IMR-90 (cell line): ENCODE data around the gene PPP1R13B. TPM values are rescaled to one million over a fixed set of nuclear protein-coding genes. Genes with fewer than 3 reads are reported as not detected.

Experiments
- ATAC-seq: fragments of 200-7000 bp; cut with Tn5 transposase; 2 replicates; pipeline ENCODE4 v1.9.1; 2020; ENCODE audit warnings: low read depth, mild to moderate bottlenecking, moderate library complexity
- BruUV-seq: library from RNA; stranded (reverse); fragments of 400-500 nt; replicated peaks from 2 replicates; lab custom pipeline; 2021; lab: Mats Ljungman, UMichigan
- CTCF ChIA-PET: fragments of 300-600 bp; formaldehyde crosslinking; extraction: SDS; loops from one replicate; lab custom pipeline; 2021; ENCODE audit warnings: antibody characterized with exemption; lab: Yijun Ruan, JAX
- POLR2A ChIA-PET: fragments of 300-600 bp; sonication (Branson Sonifier 250); formaldehyde crosslinking; loops from one replicate; lab custom pipeline; 2022; ENCODE audit warnings: antibody characterized with exemption; ENCODE audit not compliant: unreplicated experiment; lab: Charles Lee
- DNase-seq: peaks from one replicate; pipeline ENCODE4 v3.0.0; 2013
- H2AFZ ChIP-seq: replicated peaks from 2 replicates; pipeline ENCODE3; 2013; ENCODE audit warnings: low read length, mild to moderate bottlenecking; ENCODE audit not compliant: poor library complexity
- H2AK5ac ChIP-seq: 2 replicates; pipeline ENCODE4 v1.6.1; 2013; ENCODE audit warnings: low read depth, low read length, inconsistent platforms
- H2AK9ac ChIP-seq: replicated peaks from 2 replicates; pipeline ENCODE3; 2013; ENCODE audit warnings: mild to moderate bottlenecking, low read depth, low read length, moderate library complexity; ENCODE audit not compliant: poor library complexity
- H2BK120ac ChIP-seq: 2 replicates; pipeline ENCODE4 v1.6.1; 2013; ENCODE audit warnings: low read depth, low read length, inconsistent platforms
- H2BK15ac ChIP-seq: 3 replicates; pipeline ENCODE4 v1.6.1; 2013; ENCODE audit warnings: low read depth, low read length, inconsistent platforms
- H2BK20ac ChIP-seq: 2 replicates; pipeline ENCODE4 v1.6.1; 2013; ENCODE audit warnings: low read depth, mild to moderate bottlenecking, inconsistent platforms, low read length, moderate library complexity
- H2BK5ac ChIP-seq: 2 replicates; pipeline ENCODE4 v1.6.1; 2013; ENCODE audit warnings: mild to moderate bottlenecking, low read depth, low read length, inconsistent platforms; ENCODE audit not compliant: poor library complexity, severe bottlenecking
- H3K14ac ChIP-seq: replicated peaks from 2 replicates; pipeline ENCODE4 v1.6.1; 2013; ENCODE audit warnings: low read depth, low read length, inconsistent platforms
- H3K18ac ChIP-seq: 2 replicates; pipeline ENCODE4 v1.6.1; 2013; ENCODE audit warnings: low read depth, low read length, control low read depth
- H3K23ac ChIP-seq: 2 replicates; pipeline ENCODE4 v1.6.1; 2013; ENCODE audit warnings: low read depth, low read length, inconsistent platforms
- H3K27ac ChIP-seq: 2 replicates; pipeline ENCODE4 v1.5.1; 2013; ENCODE audit warnings: mild to moderate bottlenecking, control low read depth, low read length; ENCODE audit not compliant: insufficient read depth
- H3K27me3 ChIP-seq: 2 replicates; pipeline ENCODE4 v1.6.1; 2013; ENCODE audit warnings: low read length; ENCODE audit not compliant: control insufficient read depth, insufficient read depth
- H3K36me3 ChIP-seq: 2 replicates; pipeline ENCODE4 v1.6.1; 2013; ENCODE audit warnings: low read length, mixed read lengths; ENCODE audit not compliant: control insufficient read depth, insufficient read depth
- H3K4ac ChIP-seq: 2 replicates; pipeline ENCODE4 v1.6.1; 2013; ENCODE audit warnings: low read depth, low read length, inconsistent platforms
- H3K4me1 ChIP-seq: 2 replicates; pipeline ENCODE4 v1.6.1; 2013; ENCODE audit warnings: low read length, mixed read lengths; ENCODE audit not compliant: control insufficient read depth, insufficient read depth
- H3K4me2 ChIP-seq: 2 replicates; pipeline ENCODE4 v1.6.1; 2013; ENCODE audit warnings: low read depth, mild to moderate bottlenecking, control low read depth, low read length, moderate library complexity
- H3K4me3 ChIP-seq: 2 replicates; pipeline ENCODE4 v1.5.1; 2013; ENCODE audit warnings: low read depth, mild to moderate bottlenecking, control low read depth, low read length, moderate library complexity; ENCODE audit not compliant: insufficient read depth
- H3K56ac ChIP-seq: 2 replicates; pipeline ENCODE4 v1.6.1; 2013; ENCODE audit warnings: low read length, inconsistent platforms; ENCODE audit not compliant: insufficient read depth; ENCODE audit errors: extremely low read depth
- H3K79me1 ChIP-seq, 2 experiments: 2 replicates each; pipeline ENCODE4 v1.6.1; 2013; ENCODE audit warnings: low read length in 2 of 2, inconsistent platforms in 1 of 2, low read depth in 1 of 2
- H3K9ac ChIP-seq: 2 replicates; pipeline ENCODE4 v1.6.1; 2013; ENCODE audit warnings: low read depth, low read length, control low read depth
- H3K9me1 ChIP-seq: 2 replicates; pipeline ENCODE4 v1.6.1; 2013; ENCODE audit warnings: low read length, inconsistent platforms; ENCODE audit not compliant: insufficient read depth
- H3K9me3 ChIP-seq: 2 replicates; pipeline ENCODE4 v1.6.1; 2013; ENCODE audit warnings: low read length; ENCODE audit not compliant: control insufficient read depth, insufficient read depth
- H4K20me1 ChIP-seq: 2 replicates; pipeline ENCODE4 v1.6.1; 2013; ENCODE audit warnings: low read length, inconsistent platforms; ENCODE audit not compliant: insufficient read depth
- H4K5ac ChIP-seq: 2 replicates; pipeline ENCODE4 v1.6.1; 2013; ENCODE audit warnings: mild to moderate bottlenecking, low read depth, low read length, control low read depth
- H4K8ac ChIP-seq, 2 experiments: 2 replicates each; pipeline ENCODE4 v1.6.1; 2013; ENCODE audit warnings: low read depth in 2 of 2, low read length in 2 of 2, control low read depth in 1 of 2, inconsistent platforms in 1 of 2
- H4K91ac ChIP-seq: 2 replicates; pipeline ENCODE4 v1.6.1; 2013; ENCODE audit warnings: low read depth, low read length, inconsistent platforms; ENCODE audit not compliant: insufficient read depth
- BHLHE40 ChIP-seq: fragments of 150-350 bp; IDR thresholded peaks from 2 replicates; pipeline ENCODE4 v1.6.1; 2016; ENCODE audit warnings: mild to moderate bottlenecking, low read depth, low read length
- CEBPB ChIP-seq: IDR thresholded peaks from 2 replicates; pipeline ENCODE4 v1.6.1; 2012; ENCODE audit warnings: low read depth, low read length, improper control_type of control experiment
- CHD1 ChIP-seq: IDR thresholded peaks from 2 replicates; pipeline ENCODE4 v1.6.1; 2012; ENCODE audit warnings: low read depth, low read length, improper control_type of control experiment
- CTCF ChIP-seq: conservative IDR thresholded peaks from 2 replicates; pipeline ENCODE4 v1.5.1; 2012; ENCODE audit warnings: mild to moderate bottlenecking, low read depth, low read length, improper control_type of control experiment
- MAFK ChIP-seq: IDR thresholded peaks from 2 replicates; pipeline ENCODE4 v1.6.1; 2012; ENCODE audit warnings: low read depth, low read length, improper control_type of control experiment
- MAZ ChIP-seq: IDR thresholded peaks from 2 replicates; pipeline ENCODE4 v1.6.1; 2012; ENCODE audit warnings: low read depth, mild to moderate bottlenecking, low read length, improper control_type of control experiment, moderate library complexity, borderline replicate concordance
- NFE2L2 ChIP-seq: fragments of 150-350 bp; IDR thresholded peaks from 2 replicates; pipeline ENCODE4 v1.6.1; 2016; ENCODE audit warnings: low read depth, mild to moderate bottlenecking, low read length
- POLR2A ChIP-seq: IDR thresholded peaks from 2 replicates; pipeline ENCODE4 v1.6.1; 2012; ENCODE audit warnings: mild to moderate bottlenecking, low read depth, low read length
- RAD21 ChIP-seq: IDR thresholded peaks from 2 replicates; pipeline ENCODE4 v1.6.1; 2012; ENCODE audit warnings: low read length, improper control_type of control experiment
- RCOR1 ChIP-seq: IDR thresholded peaks from 2 replicates; pipeline ENCODE4 v1.6.1; 2012; ENCODE audit warnings: mild to moderate bottlenecking, low read length, improper control_type of control experiment; ENCODE audit not compliant: insufficient replicate concordance
- USF2 ChIP-seq: fragments of 150-350 bp; IDR thresholded peaks from 2 replicates; pipeline ENCODE4 v1.6.1; 2017; ENCODE audit warnings: mild to moderate bottlenecking, antibody characterized with exemption, low read length, low read depth
- WGBS, 2 experiments: methylation state at CpG; one replicate each; pipeline versions ENCODE4 v1.1.5 to v1.1.7; 2013; ENCODE audit warnings: missing lambda C conversion rate in 2 of 2; ENCODE audit not compliant: insufficient read length in 1 of 2; ENCODE audit errors: extremely low coverage in 2 of 2; 5-methylcytosine and 5-hydroxymethylcytosine counted together
- dilution Hi-C: fragments of 300-500 bp; cut with HindIII; formaldehyde crosslinking; loops from one replicate; pipeline ENCODE4 v1.14.3; 2018; ENCODE audit warnings: low sequenced_read_pairs; ENCODE audit not compliant: unreplicated experiment
- in situ Hi-C: fragments of 300-500 bp; cut with MboI; formaldehyde crosslinking; loops from 3 replicates; pipeline ENCODE4 v1.14.3; 2019; ENCODE audit warnings: low sequenced_read_pairs, inconsistent platforms, mixed read lengths
- intact Hi-C: fragments of 100-400 bp; cut with micrococcal nuclease; formaldehyde crosslinking; loops from 2 replicates; pipeline ENCODE4 v1.10.0; 2022
- polyA plus RNA-seq, 3 experiments: library from polyadenylated mRNA; depleted of rRNA; stranded (reverse); fragments of >200 nt; gene quantifications; 2 replicates each; pipeline ENCODE4 v1.2.3, GENCODE V29; 2012; ENCODE audit warnings: low replicate concordance in 1 of 3
- total RNA-seq: library from RNA; depleted of rRNA; stranded (reverse); fragments of >200 nt; gene quantifications from 2 replicates; pipeline ENCODE4 v1.2.3, GENCODE V29; 2012

Gene PPP1R13B
- total and polyA plus RNA-seq, 2 of the 4 experiments (the other 2 are of a cell fraction), result 1.6 to 2.8 TPM

- Histone ChIP-seq H2AK5ac (no peak overlapping the region), H3K9me3 (no peaks in the 10 kb centered on the region), H3K9me1 (no peaks in the 10 kb centered on the region), H4K8ac (no peak overlapping the region), H3K36me3 (peaks cover 51% of the 10 kb centered on the region), H3K18ac (no peak overlapping the region), H2AFZ (no peak overlapping the region), H3K4me2 (no peak overlapping the region), H3K9ac (no peak overlapping the region), H3K4me1 (no peaks in the 10 kb centered on the region), H3K4me3 (no peak overlapping the region), H3K27ac (no peak overlapping the region), H3K4ac (no peak overlapping the region), H2BK120ac (no peak overlapping the region), H2AK9ac (no peak overlapping the region), H3K56ac (no peak overlapping the region), H2BK15ac (no peak overlapping the region), H3K14ac (no peak overlapping the region), H2BK20ac (no peak overlapping the region), H4K20me1 (peaks cover 7% of the 10 kb centered on the region), H4K91ac (no peak overlapping the region), H2BK5ac (no peak overlapping the region), H3K27me3 (no peaks in the 10 kb centered on the region), H3K23ac (no peak overlapping the region), H3K79me1 (peaks cover 0 to 8% of the 10 kb centered on the region in 2 experiments; a peak in 2 of 4 replicates), H4K5ac (no peak overlapping the region)
- intact Hi-C loops (no loop called here), dilution Hi-C loops (no loop called here), in situ Hi-C loops (no loop called here)
- TF ChIP-seq RCOR1 (no peak), USF2 (no peak), MAZ (no peak), CEBPB (no peak), CHD1 (no peak), POLR2A (no peak), NFE2L2 (no peak), RAD21 (no peak), CTCF (no peak), BHLHE40 (no peak), MAFK (no peak)
- ChIA-PET POLR2A (interaction anchor here (0.5 to 0.6 kb wide), 2 partner anchors 79 to 234 kb away, joined by 3 to 4 read pairs; no protein-coding TSS in a partner anchor), CTCF (no interaction called here)
- BruUV-seq, result TSS peak; percentile 88
- DNase-seq (no peak), ATAC-seq (no peak)
- 92% methylated on average over 2 of the region's 9 CpGs; no CpG with 5 or more reads in 1 of the 2 experiments for WGBS, 2 experiments
Measured at GRCh38 chr14:103732868-103733620, 114.3 kb downstream of the PPP1R13B start.
